HCT116 (cell line): ENCODE results near the gene RMI2. TPM values are rescaled to one million over a fixed set of nuclear protein-coding genes. Genes with fewer than 3 reads are reported as not detected.

Experiments used
- ATAC-seq: fragments of 200-7000 bp; cut with Tn5 transposase; 2 replicates; pipeline ENCODE4 v1.9.1; 2020; ENCODE audit warnings: mild to moderate bottlenecking, moderate library complexity
- BruUV-seq: library from RNA; stranded (reverse); fragments of 400-500 nt; replicated peaks from 2 replicates; lab custom pipeline; 2021; lab: Mats Ljungman, UMichigan
- CTCF ChIA-PET: fragments of 300-600 bp; sonication (Branson Sonifier 250); formaldehyde crosslinking; loops from one replicate; lab custom pipeline; 2021; ENCODE audit warnings: antibody characterized with exemption; lab: Charles Lee
- POLR2A ChIA-PET: fragments of 300-600, 350-600 bp; sonication (Branson Sonifier 250); formaldehyde crosslinking; loops from one replicate; lab custom pipeline; 2021; ENCODE audit warnings: antibody characterized with exemption; lab: Charles Lee
- RAD21 ChIA-PET, 2 experiments: fragments of 300-600 bp; sonication (Branson Sonifier 250); formaldehyde crosslinking; loops; one replicate each; lab custom pipeline; 2023; ENCODE audit warnings: low total read pairs in 2 of 2; ENCODE audit not compliant: uncharacterized antibody in 2 of 2, unreplicated experiment in 2 of 2, low non-redundant PET in 1 of 2; lab: Charles Lee
- DNase-seq: peaks from one replicate; pipeline ENCODE4 v3.0.0-alpha.2; 2010; ENCODE audit warnings: low read depth, low spot score
- H2AFZ ChIP-seq: fragments of 200-600 bp; shearing (Covaris generic), sonication (generic); 2 replicates; pipeline ENCODE4 v1.6.1; 2017; ENCODE audit warnings: low read depth, mixed run types, mixed read lengths, antibody characterized with exemption, low read length; ENCODE audit not compliant: poor library complexity, severe bottlenecking
- H3K27ac ChIP-seq: 2 replicates; pipeline ENCODE4 v1.5.1; 2012; ENCODE audit warnings: low read depth, low read length
- H3K27me3 ChIP-seq: fragments of 200-600 bp; sonication (generic); 2 replicates; pipeline ENCODE4 v1.6.1; 2016; ENCODE audit warnings: mixed run types, low read length, mixed read lengths; ENCODE audit not compliant: insufficient read depth
- H3K36me3 ChIP-seq, 2 experiments: fragments of 200-500 bp in 1 of 2; fragments of 200-600 bp in 1 of 2; sonication (Bioruptor generic) in 1 of 2; sonication (generic) in 1 of 2; 2 replicates each; pipeline versions ENCODE4 v1.5.1 to v1.6.1; 2014 to 2016; ENCODE audit warnings: low read length in 2 of 2, inconsistent platforms in 1 of 2, mixed read lengths in 1 of 2, mixed run types in 1 of 2; ENCODE audit not compliant: insufficient read depth in 2 of 2, control insufficient read depth in 1 of 2
- H3K4me1 ChIP-seq, 2 experiments: fragments of 200-600 bp in 1 of 2; sonication (generic) in 1 of 2; 2 replicates each; pipeline versions ENCODE4 v1.5.1 to v1.6.1; 2012 to 2017; ENCODE audit warnings: low read length in 2 of 2, inconsistent platforms in 1 of 2, mild to moderate bottlenecking in 1 of 2, mixed read lengths in 1 of 2, mixed run types in 1 of 2, moderate library complexity in 1 of 2; ENCODE audit not compliant: insufficient read depth in 2 of 2, control insufficient read depth in 1 of 2
- H3K4me2 ChIP-seq: fragments of 200-600 bp; sonication (generic); 2 replicates; pipeline ENCODE4 v1.6.1; 2017; ENCODE audit warnings: mixed run types, low read length, mixed read lengths
- H3K4me3 ChIP-seq, 2 experiments: fragments of 200-600 bp in 1 of 2; sonication (generic) in 1 of 2; replicated peaks in 1 of 2; 2 replicates each; pipeline ENCODE4 v1.5.1; 2011 to 2016; ENCODE audit warnings: low read length in 2 of 2, control low read depth in 1 of 2, low read depth in 1 of 2, mild to moderate bottlenecking in 1 of 2, mixed read lengths in 1 of 2, mixed run types in 1 of 2
- H3K79me2 ChIP-seq: fragments of 200-600 bp; sonication (generic); 2 replicates; pipeline ENCODE4 v1.6.1; 2017; ENCODE audit warnings: mild to moderate bottlenecking, mixed run types, low read length, moderate library complexity, mixed read lengths; ENCODE audit not compliant: insufficient read depth
- H3K9ac ChIP-seq: fragments of 200-600 bp; sonication (generic); 2 replicates; pipeline ENCODE4 v1.6.1; 2016; ENCODE audit warnings: low read length, mixed read lengths
- H3K9me2 ChIP-seq: fragments of 200-600 bp; sonication (generic), shearing (Covaris generic); 2 replicates; pipeline ENCODE4 v1.6.1; 2017; ENCODE audit warnings: mixed run types, mild to moderate bottlenecking, moderate library complexity; ENCODE audit not compliant: insufficient read depth
- H3K9me3 ChIP-seq, 2 experiments: fragments of 200-500 bp in 1 of 2; fragments of 200-600 bp in 1 of 2; sonication (Bioruptor generic) in 1 of 2; sonication (generic) in 1 of 2; 2 replicates each; pipeline ENCODE4 v1.6.1; 2014 to 2017; ENCODE audit warnings: low read length in 2 of 2, mixed read lengths in 2 of 2, inconsistent platforms in 1 of 2, low read depth in 1 of 2, mild to moderate bottlenecking in 1 of 2, mixed run types in 1 of 2, moderate library complexity in 1 of 2; ENCODE audit not compliant: control insufficient read depth in 1 of 2, insufficient read depth in 1 of 2
- H4K20me1 ChIP-seq: fragments of 200-600 bp; sonication (generic), shearing (Covaris generic); 2 replicates; pipeline ENCODE4 v1.6.1; 2017; ENCODE audit warnings: mixed run types, mild to moderate bottlenecking, moderate library complexity; ENCODE audit not compliant: insufficient read depth
- EZH2 ChIP-seq: fragments of 200-600 bp; sonication (generic); IDR thresholded peaks from 2 replicates; pipeline ENCODE4 v1.6.1; 2017; ENCODE audit warnings: antibody characterized with exemption, mixed run types
- FOSL1 ChIP-seq: IDR thresholded peaks from 2 replicates; pipeline ENCODE4 v1.6.1; 2012; ENCODE audit warnings: low read depth
- JUND ChIP-seq: IDR thresholded peaks from 2 replicates; pipeline ENCODE4 v1.6.1; 2012
- RAD21 ChIP-seq: IDR thresholded peaks from 2 replicates; pipeline ENCODE4 v1.6.1; 2012; ENCODE audit warnings: low read depth, mild to moderate bottlenecking
- YY1 ChIP-seq: IDR thresholded peaks from 2 replicates; pipeline ENCODE4 v1.6.1; 2011; ENCODE audit warnings: low read length, low read depth, moderate library complexity, mild to moderate bottlenecking; ENCODE audit not compliant: insufficient replicate concordance; ENCODE audit errors: extremely low read depth
- ZFX ChIP-seq: fragments of 450-650 bp; IDR thresholded peaks from 2 replicates; pipeline ENCODE4 v1.6.1; 2017
- ZNF274 ChIP-seq: fragments of 200-500 bp; sonication (Bioruptor generic); IDR thresholded peaks from 2 replicates; pipeline ENCODE4 v1.6.1; 2014; ENCODE audit warnings: mild to moderate bottlenecking, low read depth, low read length, inconsistent platforms
- intact Hi-C: fragments of 100-400 bp; cut with micrococcal nuclease; formaldehyde crosslinking; loops from 2 replicates; pipeline ENCODE4 v1.10.0; 2022
- total RNA-seq: library from RNA; stranded (reverse); gene quantifications from one replicate; pipeline ENCODE4 v1.2.1, GENCODE V29; 2021; ENCODE audit not compliant: unreplicated experiment
- TF ChIP-seq, protein P1 (sequence below): IDR thresholded peaks from 2 replicates; pipeline ENCODE4 v1.6.1; 2012

RMI2 gene
- total RNA-seq, 1 experiment from 2014 or later = 19.9 TPM

GRCh38 chr16:11379420-11379819 lies 34.2 kb downstream of the RMI2 start:
- Histone ChIP-seq H3K9me3 (no peaks in the 10 kb centered on the region), H3K4me3 (no peak overlapping the region), H4K20me1 (no peaks in the 10 kb centered on the region), H3K27ac (no peak overlapping the region), H3K9me2 (no peaks in the 10 kb centered on the region), H2AFZ (no peak overlapping the region), H3K79me2 (no peaks in the 10 kb centered on the region), H3K27me3 (no peaks in the 10 kb centered on the region), H3K9ac (no peak overlapping the region), H3K4me1 (no peaks in the 10 kb centered on the region), H3K36me3 (no peaks in the 10 kb centered on the region), H3K4me2 (no peak overlapping the region)
- no peak for ATAC-seq
- DNase-seq = no peak
- RAD21 ChIA-PET = no interaction called here
- BruUV-seq = no TSS peak
- intact Hi-C loops = no loop called here
- CTCF ChIA-PET = interaction anchor here (1.1 kb wide), 1 partner anchor 408 kb away, joined by 3 read pairs; no protein-coding TSS in a partner anchor
- TF ChIP-seq YY1 = no peak
- TF ChIP-seq ZFX = no peak
- TF ChIP-seq ZNF274 = no peak
- TF ChIP-seq, protein P1, sequence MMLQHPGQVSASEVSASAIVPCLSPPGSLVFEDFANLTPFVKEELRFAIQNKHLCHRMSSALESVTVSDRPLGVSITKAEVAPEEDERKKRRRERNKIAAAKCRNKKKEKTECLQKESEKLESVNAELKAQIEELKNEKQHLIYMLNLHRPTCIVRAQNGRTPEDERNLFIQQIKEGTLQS = no peak
- no peak for TF ChIP-seq FOSL1
- POLR2A ChIA-PET = no interaction called here

DNA sequence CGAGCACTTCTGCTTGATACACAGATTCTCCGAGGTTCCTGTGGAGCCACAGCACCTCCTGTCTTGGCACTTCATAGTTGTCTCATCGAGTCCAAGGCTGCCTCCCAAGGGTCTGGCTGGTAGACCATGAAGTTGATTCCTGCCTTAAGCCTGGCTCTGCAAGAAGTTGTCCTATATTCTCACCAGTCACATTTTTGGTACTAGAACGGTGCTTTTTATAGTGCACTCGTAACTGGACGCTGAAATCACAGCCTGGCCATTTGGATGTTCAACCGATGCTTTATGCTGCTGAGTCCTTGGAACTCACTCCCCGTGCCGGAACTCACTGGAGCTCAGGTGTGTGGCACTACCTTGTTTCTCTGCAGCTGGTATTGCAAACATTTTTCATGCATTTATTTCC lies 35.6 kb downstream of the RMI2 start:
- Histone ChIP-seq H3K4me1 (no peaks in the 10 kb centered on the region), H3K9me2 (no peaks in the 10 kb centered on the region), H3K4me2 (no peak overlapping the region), H3K36me3 (no peaks in the 10 kb centered on the region), H3K9me3 (no peaks in the 10 kb centered on the region), H3K27me3 (no peaks in the 10 kb centered on the region), H2AFZ (no peak overlapping the region), H3K79me2 (no peaks in the 10 kb centered on the region), H3K27ac (no peak overlapping the region), H4K20me1 (no peaks in the 10 kb centered on the region), H3K9ac (no peak overlapping the region), H3K4me3 (no peak overlapping the region)
- no TSS peak for BruUV-seq
- intact Hi-C loops = no loop called here
- ChIA-PET CTCF (interaction anchor here (1.1 kb wide), 1 partner anchor 9 kb away, joined by 3 read pairs; no protein-coding TSS in a partner anchor), RAD21 (interaction anchor here in 1 of 2 experiments (0.5 kb wide), 1 partner anchor 433 kb away, joined by 6 read pairs; no protein-coding TSS in a partner anchor), POLR2A (no interaction called here)
- ATAC-seq = no peak
- no peak for DNase-seq
- TF ChIP-seq EZH2 (no peak), RAD21 (peak; percentile 31; the same call in 1 of the 2 replicates), JUND (no peak)
